K562 (cell line): ENCODE measurements around the gene ADGRE2. TPM values are rescaled to one million over a fixed set of nuclear protein-coding genes. Genes with fewer than 3 reads are reported as not detected.
"Not testable (repeated sequence)": the region's sequence is repeated elsewhere in the genome, so short reads cannot be mapped to it uniquely, and the experiment has no call there.

ENCODE experiments used
- ATAC-seq: fragments of 200-7000 bp; cut with Tn5 transposase; 3 replicates; pipeline ENCODE4 v1.9.1; 2020; ENCODE audit warnings: moderate library complexity
- BruUV-seq: library from RNA; stranded (reverse); fragments of 400-500 nt; replicated peaks from 2 replicates; lab custom pipeline; 2021; lab: Mats Ljungman, UMichigan
- CTCF ChIA-PET: fragments of 300-600 bp; formaldehyde crosslinking; extraction: SDS; loops from one replicate; lab custom pipeline; 2021; ENCODE audit warnings: low intra/inter-chr PET ratio; lab: Yijun Ruan, JAX
- POLR2A ChIA-PET: fragments of 300-600, 350-650 bp; sonication (Branson Sonifier 250); formaldehyde crosslinking; extraction: SDS; loops from one replicate; lab custom pipeline; 2021; ENCODE audit warnings: antibody characterized with exemption, inconsistent platforms; lab: Yijun Ruan, JAX
- DNase-seq, 4 experiments: peaks; one replicate each; pipeline versions ENCODE4 v3.0.0 to v3.0.0-alpha.2; 2011 to 2018; ENCODE audit warnings: low spot score in 3 of 4, mixed read lengths in 3 of 4; ENCODE audit errors: extremely low read depth in 1 of 4
- FAIRE-seq: peaks from 2 replicates; lab custom pipeline; 2011; peaks lifted over from hg19 to GRCh38; lab: Jason Lieb, UNC
- H2AFZ ChIP-seq: 2 replicates; pipeline ENCODE4 v1.6.0; 2011; ENCODE audit warnings: low read depth, low read length, control low read depth, inconsistent platforms
- H3K27ac ChIP-seq: fragments of 200-600 bp; 3 replicates; pipeline ENCODE4 v1.8.0; 2011; ENCODE audit warnings: low read depth, mild to moderate bottlenecking, control low read depth, inconsistent platforms, low read length, moderate library complexity, mixed read lengths; ENCODE audit errors: extremely low read depth
- H3K27me3 ChIP-seq, 2 experiments: fragments of 300-600 bp in 1 of 2; 2 replicates in 1 of 2; 3 replicates in 1 of 2; pipeline versions ENCODE4 v1.6.0 to v1.8.0; 2011; ENCODE audit warnings: inconsistent platforms in 2 of 2, low read length in 2 of 2, mild to moderate bottlenecking in 1 of 2, mixed read lengths in 1 of 2, moderate library complexity in 1 of 2; ENCODE audit not compliant: control insufficient read depth in 2 of 2, insufficient read depth in 2 of 2
- H3K36me3 ChIP-seq: fragments of 300-600 bp; 3 replicates; pipeline ENCODE4 v1.8.0; 2011; ENCODE audit warnings: mild to moderate bottlenecking, low read length, inconsistent platforms; ENCODE audit not compliant: control insufficient read depth, insufficient read depth
- H3K4me1 ChIP-seq, 2 experiments: fragments of 200-600 bp in 1 of 2; replicated peaks in 1 of 2; 2 replicates in 1 of 2; 3 replicates in 1 of 2; pipeline versions ENCODE4 v1.5.1 to v1.8.0; 2011; ENCODE audit warnings: inconsistent platforms in 2 of 2, low read length in 2 of 2, mild to moderate bottlenecking in 1 of 2, mixed read lengths in 1 of 2, moderate library complexity in 1 of 2; ENCODE audit not compliant: control insufficient read depth in 2 of 2, insufficient read depth in 2 of 2
- H3K4me2 ChIP-seq: 2 replicates; pipeline ENCODE4 v1.6.1; 2011; ENCODE audit warnings: low read length, control low read depth, inconsistent platforms, mixed read lengths; ENCODE audit not compliant: insufficient read depth
- H3K4me3 ChIP-seq: fragments of 200-600 bp; sonication (generic), shearing (Covaris generic); 2 replicates; pipeline ENCODE4 v1.5.1; 2016; ENCODE audit warnings: control low read depth, inconsistent platforms
- H3K79me2 ChIP-seq: fragments of 200-600 bp; 3 replicates; pipeline ENCODE4 v1.8.0; 2011; ENCODE audit warnings: low read length, inconsistent platforms; ENCODE audit not compliant: control insufficient read depth, insufficient read depth
- H3K9ac ChIP-seq, 2 experiments: 2 replicates each; pipeline versions ENCODE4 v1.6.0 to v1.6.1; 2011; ENCODE audit warnings: low read depth in 2 of 2, low read length in 2 of 2, control low read depth in 1 of 2, inconsistent platforms in 1 of 2, mild to moderate bottlenecking in 1 of 2, mixed read lengths in 1 of 2; ENCODE audit not compliant: insufficient read depth in 1 of 2
- H3K9me1 ChIP-seq: one replicate; pipeline ENCODE4 v1.6.0; 2011; ENCODE audit warnings: inconsistent platforms, mild to moderate bottlenecking, low read length, moderate library complexity; ENCODE audit not compliant: control insufficient read depth, insufficient read depth
- H3K9me3 ChIP-seq: replicated peaks from 2 replicates; pipeline ENCODE4 v1.5.1; 2011; ENCODE audit warnings: low read depth, low read length, inconsistent platforms; ENCODE audit not compliant: control insufficient read depth, insufficient read depth
- H4K20me1 ChIP-seq: replicated peaks from 2 replicates; pipeline ENCODE4 v1.6.1; 2011; ENCODE audit warnings: low read length, inconsistent platforms, mixed read lengths; ENCODE audit not compliant: control insufficient read depth, insufficient read depth
- ATF3 ChIP-seq, 2 experiments: fragments of 450-650 bp in 1 of 2; sonication (generic) in 1 of 2; formaldehyde crosslinking in 1 of 2; IDR thresholded peaks in 1 of 2; conservative IDR thresholded peaks in 1 of 2; 2 replicates each; pipeline versions ENCODE4 v1.6.1 to v1.8.1; 2016 to 2023; ENCODE audit warnings: mild to moderate bottlenecking in 2 of 2, moderate library complexity in 2 of 2, inconsistent platforms in 1 of 2, missing genetic modification reagents in 1 of 2
- CREM ChIP-seq: IDR thresholded peaks from 2 replicates; pipeline ENCODE4 v1.6.1; 2014; ENCODE audit warnings: antibody characterized with exemption, low read depth
- DPF2 ChIP-seq: fragments of 450-650 bp; IDR thresholded peaks from 2 replicates; pipeline ENCODE4 v1.6.1; 2016
- ETV6 ChIP-seq, 3 experiments: fragments of 150-350 bp in 1 of 3; sonication (generic) in 1 of 3; formaldehyde crosslinking in 1 of 3; IDR thresholded peaks; 2 replicates each; pipeline versions ENCODE4 v1.6.1 to v1.8.0; 2014 to 2022; ENCODE audit warnings: borderline replicate concordance in 2 of 3, low read depth in 2 of 3, antibody characterized with exemption in 1 of 3, low read length in 1 of 3, mild to moderate bottlenecking in 1 of 3, missing genetic modification reagents in 1 of 3
- FOXM1 ChIP-seq, 2 experiments: fragments of 450-650 bp in 1 of 2; sonication (generic) in 1 of 2; formaldehyde crosslinking in 1 of 2; IDR thresholded peaks; 2 replicates each; pipeline versions ENCODE4 v1.6.1 to v1.9.0; 2017 to 2022; ENCODE audit warnings: low read depth in 2 of 2, mild to moderate bottlenecking in 2 of 2, missing genetic modification reagents in 1 of 2, moderate library complexity in 1 of 2
- MEIS2 ChIP-seq: fragments of 450-650 bp; IDR thresholded peaks from 2 replicates; pipeline ENCODE4 v1.6.1; 2014; ENCODE audit warnings: mild to moderate bottlenecking; ENCODE audit not compliant: partially characterized antibody
- NCOA1 ChIP-seq: fragments of 450-650 bp; IDR thresholded peaks from 2 replicates; pipeline ENCODE4 v1.6.1; 2016; ENCODE audit warnings: low read depth
- NFE2 ChIP-seq: IDR thresholded peaks from 2 replicates; pipeline ENCODE4 v1.6.1; 2014; ENCODE audit warnings: antibody characterized with exemption, low read depth
- OTX1 ChIP-seq: fragments of 450-650 bp; formaldehyde crosslinking; IDR thresholded peaks from 2 replicates; pipeline ENCODE4 v1.4.0; 2022; ENCODE audit warnings: mild to moderate bottlenecking
- PKNOX1 ChIP-seq: fragments of 450-650 bp; IDR thresholded peaks from 2 replicates; pipeline ENCODE4 v1.6.1; 2016
- RBM25 ChIP-seq: fragments of 200-400 bp; formaldehyde crosslinking; IDR thresholded peaks from 2 replicates; pipeline ENCODE4 v1.6.1; 2018; ENCODE audit warnings: low read length, low read depth, moderate library complexity; ENCODE audit not compliant: severe bottlenecking
- RNF2 ChIP-seq: sonication (generic); IDR thresholded peaks from 2 replicates; pipeline ENCODE4 v1.6.1; 2016
- TAL1 ChIP-seq: fragments of 450-650 bp; IDR thresholded peaks from 2 replicates; pipeline ENCODE4 v1.6.1; 2016; ENCODE audit warnings: mild to moderate bottlenecking
- TBL1XR1 ChIP-seq, 2 experiments: IDR thresholded peaks; 2 replicates each; pipeline ENCODE4 v1.6.1; 2012; ENCODE audit warnings: improper control_type of control experiment in 2 of 2, low read length in 2 of 2, mild to moderate bottlenecking in 1 of 2
- TRIM24 ChIP-seq, 2 experiments: fragments of 450-650 bp; IDR thresholded peaks; 2 replicates each; pipeline ENCODE4 v1.6.1; 2016
- ZBTB2 ChIP-seq: fragments of 450-650 bp; IDR thresholded peaks from 2 replicates; pipeline ENCODE4 v1.6.1; 2016; ENCODE audit warnings: antibody characterized with exemption
- ZFP36 ChIP-seq: fragments of 150-350 bp; IDR thresholded peaks from 2 replicates; pipeline ENCODE4 v1.6.1; 2018; ENCODE audit warnings: low read length, low read depth; ENCODE audit not compliant: partially characterized antibody
- whole genome bisulfite sequencing: fragments of 100-300 bp; shearing (Covaris generic); methylation state at CpG from one replicate; pipeline ENCODE4 v1.1.6; 2016; ENCODE audit warnings: low coverage, mixed read lengths; ENCODE audit not compliant: insufficient coverage; ENCODE audit errors: missing lambda C conversion rate; 5-methylcytosine and 5-hydroxymethylcytosine counted together
- in situ Hi-C: fragments of 300-500 bp; cut with MboI; formaldehyde crosslinking; loops from 4 replicates; pipeline ENCODE4 v1.15.0; 2018; ENCODE audit warnings: inconsistent platforms, mixed read lengths
- intact Hi-C: fragments of 100-400 bp; cut with micrococcal nuclease; formaldehyde crosslinking; loops from 2 replicates; pipeline ENCODE4 v1.14.2; 2022
- polyA plus RNA-seq, 8 experiments: library from polyadenylated mRNA; depleted of rRNA in 4 of 8; stranded (reverse) in 5 of 8; unstranded in 3 of 8; fragments of >200 nt; fragmentation: Nextera tagmentation in 2 of 8; fragmentation: Illumina TruSeq in 1 of 8; extraction: Ambion mirVana in 2 of 8; extraction: Trizol in 1 of 8; gene quantifications; 2 replicates each; pipeline versions ENCODE4 v1.2.1 to v1.2.3, GENCODE V29; 2011 to 2014; ENCODE audit warnings: inconsistent platforms in 1 of 8, missing spikeins in 1 of 8
- total RNA-seq, 7 experiments: library from RNA; depleted of rRNA in 6 of 7; stranded (reverse); fragments of >200 nt in 6 of 7; fragmentation: Illumina TruSeq in 2 of 7; extraction: Trizol in 2 of 7; gene quantifications; 2 replicates each; pipeline versions ENCODE4 v1.2.1 to v1.2.3, GENCODE V29; 2011 to 2021; ENCODE audit warnings: low replicate concordance in 1 of 7

Gene ADGRE2
- total and polyA plus RNA-seq, 9 of the 15 experiments (the other 6 are each of a cell fraction or from before 2014, with no cell fraction given): 4.3 to 17.3 (median 9.8) TPM

GRCh38 chr19:14785102-14785793 lies 6.9 kb upstream of the ADGRE2 start:
- H3K4me1 ChIP-seq: peaks cover 23 to 27% of the 10 kb centered on the region in 2 experiments
- peak overlapping the region; percentile 58; the same call in 1 of the 2 replicates for H3K4me2 ChIP-seq
- in situ Hi-C loops (loop anchor here (10.0 kb wide), 1 partner anchor 210 kb away; the partner anchor contains the start of gene NDUFB7), intact Hi-C loops (loop anchor here (2.0 kb wide), 1 partner anchor 210 kb away; no protein-coding TSS in a partner anchor)
- H4K20me1 ChIP-seq; BruUV-seq; H3K36me3 ChIP-seq; H3K9me3 ChIP-seq; H3K79me2 ChIP-seq; H3K9me1 ChIP-seq; H3K27me3 ChIP-seq; H3K4me3 ChIP-seq; TF ChIP-seq ETV6 (CRISPR knock-in tag; IDR thresholded peaks at IDR 0.05; ENCODE audit: borderline replicate concordance); FOXM1 (CRISPR knock-in tag; IDR thresholded peaks at IDR 0.05; ENCODE audit: low read depth); ATF3 (CRISPR knock-in tag; conservative IDR thresholded peaks at IDR 0.05): not testable (repeated sequence)
- H2AFZ ChIP-seq: peak overlapping the region; percentile 77
- ATAC-seq (peak; percentile 74), DNase-seq (peak; percentile 50 to 85 (median 60)), FAIRE-seq (peak; percentile 65)
- H3K27ac ChIP-seq: peak overlapping the region; percentile 86; the same call in 2 of the 3 replicates
- peak overlapping the region in 1 of 2 experiments; percentile 18; a peak in 1 of 4 replicates for H3K9ac ChIP-seq
- WGBS: 25% methylated on average over 8 of the region's 11 CpGs
- CTCF ChIA-PET: interaction anchor here (0.6 to 0.8 kb wide), 2 partner anchors 51 to 211 kb away, joined by 3 read pairs; no protein-coding TSS in a partner anchor
- POLR2A ChIA-PET: interaction anchor here (0.6 to 1.9 kb wide), 6 partner anchors 9 to 413 kb away, joined by 3 to 8 read pairs (median 3); no protein-coding TSS in a partner anchor
- peak; percentile 47 to 58; a peak in 2 of 4 replicates for TF ChIP-seq TRIM24 (IDR thresholded peaks at IDR 0.05)
- peak in 1 of 2 experiments; percentile 65; a peak in 1 of 4 replicates for TF ChIP-seq ETV6 (IDR thresholded peaks at IDR 0.05; ENCODE audit: borderline replicate concordance in 1 of 2, low read depth in 2 of 2, low read length in 1 of 2)
- peak; percentile 42; the same call in 1 of the 2 replicates for TF ChIP-seq RNF2
- 0 out of 2 replicates have a peak, but pooled peaks have one; percentile 54 for TF ChIP-seq OTX1 (CRISPR knock-in tag)
- TF ChIP-seq ZFP36: peak; percentile 97
- TF ChIP-seq NFE2: peak; percentile 56; the same call in 1 of the 2 replicates
- TF ChIP-seq NCOA1: peak; percentile 25
- TF ChIP-seq DPF2: peak; percentile 80
- peak; percentile 53; the same call in 1 of the 2 replicates for TF ChIP-seq FOXM1 (IDR thresholded peaks at IDR 0.05; ENCODE audit: low read depth)
- TF ChIP-seq ATF3 (IDR thresholded peaks at IDR 0.05): peak; percentile 78; the same call in 1 of the 2 replicates
- TF ChIP-seq PKNOX1: peak; percentile 84
- peak; percentile 93 for TF ChIP-seq RBM25
- TF ChIP-seq CREM: peak; percentile 50; the same call in 1 of the 2 replicates
- TF ChIP-seq MEIS2: peak; percentile 85
- TF ChIP-seq TBL1XR1 (IDR thresholded peaks at IDR 0.05; ENCODE audit: low read length in 2 of 2): peak in 1 of 2 experiments; percentile 85; a peak in 3 of 4 replicates
- 0 out of 2 replicates have a peak, but pooled peaks have one; percentile 16 for TF ChIP-seq ZBTB2
- TF ChIP-seq TAL1: peak; percentile 43
